NB4 (cell line): ENCODE data around the gene HBS1L.

Source experiments
- MYC ChIP-seq: IDR thresholded peaks from 2 replicates; pipeline ENCODE4 v1.6.1; 2011; ENCODE audit warnings: low read depth, low read length
- TF ChIP-seq, protein P1 (sequence below): IDR thresholded peaks from one replicate; pipeline ENCODE4 v1.5.1; 2012; ENCODE audit warnings: low read depth, low read length

DNA sequence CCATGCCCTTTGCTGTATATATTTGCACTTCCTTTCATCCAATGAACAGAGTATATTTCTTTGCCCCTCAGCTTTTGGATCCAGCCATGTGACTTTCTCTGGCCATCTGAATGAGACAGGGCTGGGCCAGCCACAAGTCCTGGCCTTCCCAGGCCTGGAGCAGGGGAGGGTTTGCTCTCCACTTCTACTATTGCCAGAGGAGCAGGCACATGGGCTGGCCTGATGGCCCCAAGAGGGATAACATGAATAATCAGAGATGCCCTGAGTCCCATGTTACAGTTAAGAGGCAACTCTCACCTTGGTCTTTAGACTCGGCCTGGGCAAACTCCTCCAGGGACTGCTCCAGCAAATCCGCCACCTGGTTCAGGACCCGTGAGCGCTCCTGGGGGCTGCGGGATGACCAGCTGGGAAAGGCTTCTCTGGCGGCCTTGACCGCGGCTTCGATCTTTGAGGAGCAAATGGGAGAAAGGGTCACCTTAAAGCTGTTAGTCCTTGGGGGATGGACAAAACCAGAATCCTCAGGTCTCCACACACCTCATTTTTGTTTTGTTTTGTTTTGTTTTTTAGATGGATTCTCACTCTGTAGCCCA, 111.0 kb downstream of the HBS1L start:
- TF ChIP-seq, protein P1, sequence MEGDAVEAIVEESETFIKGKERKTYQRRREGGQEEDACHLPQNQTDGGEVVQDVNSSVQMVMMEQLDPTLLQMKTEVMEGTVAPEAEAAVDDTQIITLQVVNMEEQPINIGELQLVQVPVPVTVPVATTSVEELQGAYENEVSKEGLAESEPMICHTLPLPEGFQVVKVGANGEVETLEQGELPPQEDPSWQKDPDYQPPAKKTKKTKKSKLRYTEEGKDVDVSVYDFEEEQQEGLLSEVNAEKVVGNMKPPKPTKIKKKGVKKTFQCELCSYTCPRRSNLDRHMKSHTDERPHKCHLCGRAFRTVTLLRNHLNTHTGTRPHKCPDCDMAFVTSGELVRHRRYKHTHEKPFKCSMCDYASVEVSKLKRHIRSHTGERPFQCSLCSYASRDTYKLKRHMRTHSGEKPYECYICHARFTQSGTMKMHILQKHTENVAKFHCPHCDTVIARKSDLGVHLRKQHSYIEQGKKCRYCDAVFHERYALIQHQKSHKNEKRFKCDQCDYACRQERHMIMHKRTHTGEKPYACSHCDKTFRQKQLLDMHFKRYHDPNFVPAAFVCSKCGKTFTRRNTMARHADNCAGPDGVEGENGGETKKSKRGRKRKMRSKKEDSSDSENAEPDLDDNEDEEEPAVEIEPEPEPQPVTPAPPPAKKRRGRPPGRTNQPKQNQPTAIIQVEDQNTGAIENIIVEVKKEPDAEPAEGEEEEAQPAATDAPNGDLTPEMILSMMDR: no peak
- TF ChIP-seq MYC: no peak
